ENCODE results near the gene PSMG4. TPM values are rescaled to one million over a fixed set of nuclear protein-coding genes. Genes with fewer than 3 reads are reported as not detected.

Gene PSMG4
- total RNA-seq, 1 donor: 19.9 TPM

DNA sequence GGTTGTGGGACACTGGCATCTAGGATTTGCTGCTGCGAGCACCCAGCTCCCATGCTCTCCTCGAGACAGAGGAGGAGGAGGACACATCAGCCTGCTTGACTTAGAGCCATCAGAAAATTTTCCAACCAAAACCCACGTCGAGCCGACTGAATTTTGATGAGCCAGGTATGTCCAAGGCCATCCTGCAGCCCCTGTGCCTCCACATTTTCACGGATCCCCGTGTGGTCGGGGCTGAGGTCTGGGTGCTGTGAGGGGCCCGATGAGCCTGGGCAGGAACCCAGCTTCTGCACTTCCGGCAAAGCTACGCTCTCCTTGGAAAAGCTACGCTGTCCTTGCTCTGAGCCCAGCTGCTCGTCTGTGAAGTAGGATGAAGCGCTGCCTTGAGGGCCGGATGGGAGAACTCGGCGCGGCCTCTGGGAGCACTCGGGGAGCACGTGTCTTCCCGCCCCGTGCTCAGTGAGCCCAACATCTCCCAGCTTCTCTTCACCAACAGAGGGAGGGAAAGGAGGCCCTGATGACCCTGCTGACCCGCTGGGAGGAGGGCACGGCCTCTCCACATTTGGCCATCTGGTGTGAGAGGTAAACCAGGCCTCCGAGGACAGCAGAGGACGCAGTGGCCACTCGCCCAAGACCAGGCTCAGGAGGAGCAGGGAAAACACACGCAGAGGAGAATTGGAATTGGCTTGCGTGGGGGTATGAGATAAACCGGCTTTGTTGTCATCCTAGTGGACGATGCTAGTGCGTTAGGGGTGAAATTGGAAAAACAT is 33.9 kb downstream of the PSMG4 start:
- no peak for DNase-seq (ENCODE audit: low read depth)
- TF ChIP-seq CTCF (IDR thresholded peaks at IDR 0.05; ENCODE audit: insufficient read depth, low read depth, low read length): no peak

DNA sequence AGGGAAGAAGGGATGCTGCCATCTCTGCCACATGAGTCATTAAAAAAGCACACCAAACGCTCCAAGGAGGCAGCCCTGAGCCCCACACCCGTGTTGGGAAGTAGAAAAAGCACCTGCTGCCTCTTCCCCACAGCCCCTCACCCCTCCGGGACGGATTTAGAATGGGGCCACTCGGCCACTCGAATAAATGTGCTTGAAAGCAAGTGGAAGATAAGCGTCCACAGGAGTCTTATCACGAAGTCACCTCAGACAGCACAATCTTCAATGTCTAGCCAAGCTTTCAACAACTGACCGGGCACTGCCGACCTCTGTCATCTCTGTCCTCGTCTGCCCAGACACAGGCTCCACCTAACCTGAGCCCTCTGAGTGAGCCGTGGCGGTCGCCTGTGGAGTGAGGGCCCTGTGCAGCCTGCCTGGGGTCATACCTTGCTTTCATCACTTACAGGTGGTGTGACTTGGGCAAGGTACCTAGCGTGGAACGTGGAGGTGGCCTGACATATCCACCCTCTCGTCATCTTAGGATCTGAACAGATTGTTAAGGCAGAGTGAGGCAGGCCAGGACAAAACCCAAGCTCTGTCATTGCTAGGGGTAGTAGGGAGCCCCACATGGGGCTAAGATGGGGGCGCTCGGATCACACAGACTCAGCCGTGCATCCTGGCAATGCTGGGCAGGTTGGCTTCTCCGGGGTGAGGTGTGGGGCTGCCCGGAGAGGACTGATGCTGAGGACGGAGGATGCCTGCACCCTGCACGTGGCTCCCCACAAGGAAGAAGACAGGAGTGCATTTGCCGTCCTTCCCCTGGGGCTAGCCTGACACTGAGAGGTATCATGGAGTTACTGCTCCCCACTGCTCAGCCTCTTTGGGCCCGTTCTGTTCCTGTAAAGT is 34.8 kb downstream of the PSMG4 start:
- TF ChIP-seq CTCF (IDR thresholded peaks at IDR 0.05; ENCODE audit: insufficient read depth, low read depth, low read length): no peak
- DNase-seq (ENCODE audit: low read depth): no peak
- H3K4me3 ChIP-seq (ENCODE audit: low read depth, low read length): no peak overlapping the region

More for the DNA sequence above, 33.9 kb downstream of the PSMG4 start:
- H3K4me3 ChIP-seq (ENCODE audit: low read depth, low read length): no peak overlapping the region

GRCh38 chr6:3294396-3294795 is 35.6 kb downstream of the PSMG4 start:
- no peak for DNase-seq (ENCODE audit: low read depth)
- no peak for TF ChIP-seq CTCF (IDR thresholded peaks at IDR 0.05; ENCODE audit: insufficient read depth, low read depth, low read length)
- H3K4me3 ChIP-seq (ENCODE audit: low read depth, low read length): no peak overlapping the region

DNA sequence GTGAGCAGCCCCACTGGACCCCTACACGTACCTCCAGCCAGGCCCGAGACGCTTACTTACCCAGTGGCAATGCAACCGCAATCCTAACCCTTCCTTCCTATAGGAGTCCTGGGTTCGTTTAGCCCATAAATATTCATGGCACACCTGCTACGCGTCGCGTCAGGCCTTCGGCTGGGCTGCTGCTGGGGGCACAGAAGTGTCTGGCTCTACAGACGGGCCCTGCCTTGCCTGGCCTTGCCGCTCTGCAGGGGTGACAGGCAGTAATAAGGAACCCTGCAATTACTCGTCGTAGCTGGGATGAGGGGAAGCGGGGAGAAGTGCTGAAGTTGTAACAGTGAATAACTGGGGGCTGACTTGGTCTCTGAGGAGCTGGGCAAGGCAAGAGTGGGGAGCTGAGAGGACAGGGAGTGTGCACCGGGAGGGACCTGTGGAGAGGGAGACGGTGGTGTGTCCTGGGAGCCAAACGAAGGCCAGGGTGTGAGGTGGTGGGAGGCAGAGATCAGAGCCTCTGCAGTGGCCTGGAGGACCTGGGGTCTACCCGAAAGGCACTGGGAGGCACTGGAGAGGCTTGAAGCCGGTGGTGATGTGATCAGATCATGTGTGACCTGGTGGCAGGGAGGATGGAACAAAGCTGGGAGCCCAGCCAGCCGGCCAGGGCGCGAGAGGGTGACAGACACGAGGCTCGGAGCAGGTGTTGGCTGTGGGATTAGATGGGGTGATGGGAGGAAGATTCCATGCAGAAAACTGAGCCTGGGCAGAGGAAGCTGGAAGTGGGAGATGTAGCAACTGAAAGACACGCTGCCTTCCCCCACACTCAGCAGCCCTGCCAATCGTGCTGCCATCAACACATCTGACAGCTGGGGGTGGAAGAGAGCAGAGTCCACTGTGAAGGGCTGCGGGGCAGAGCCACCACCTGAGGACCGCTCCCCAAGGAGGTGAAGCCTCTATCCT is 36.4 kb downstream of the PSMG4 start:
- TF ChIP-seq CTCF (IDR thresholded peaks at IDR 0.05; ENCODE audit: insufficient read depth, low read depth, low read length): no peak
- no peak for DNase-seq (ENCODE audit: low read depth)
- H3K4me3 ChIP-seq (ENCODE audit: low read depth, low read length): no peak overlapping the region

DNA sequence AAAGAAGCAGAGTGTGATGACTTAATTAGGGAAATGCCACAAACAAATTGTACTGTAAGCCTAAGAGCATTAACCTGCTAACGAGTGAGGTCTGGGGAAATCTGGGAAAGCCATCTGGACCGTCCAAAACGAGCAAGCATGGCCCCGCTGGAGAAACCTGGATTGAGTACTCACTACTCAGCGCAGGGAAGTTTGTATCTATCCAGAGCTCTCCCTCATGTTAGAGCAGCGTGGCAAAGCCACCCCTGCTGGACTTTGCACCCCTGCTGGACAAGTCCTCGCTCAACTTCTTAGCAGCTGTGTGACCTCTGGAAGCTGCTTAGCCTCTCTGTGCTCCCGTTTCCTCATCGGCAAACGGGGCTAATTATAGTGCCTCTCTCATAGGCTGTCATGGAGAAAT is 37.3 kb downstream of the PSMG4 start:
- no peak overlapping the region for H3K4me3 ChIP-seq (ENCODE audit: low read depth, low read length)
- no peak for DNase-seq (ENCODE audit: low read depth)
- no peak for TF ChIP-seq CTCF (IDR thresholded peaks at IDR 0.05; ENCODE audit: insufficient read depth, low read depth, low read length)

- H3K4me3 ChIP-seq (ENCODE audit: low read depth, low read length): no peak overlapping the region
- DNase-seq (ENCODE audit: low read depth): no peak
- TF ChIP-seq CTCF (IDR thresholded peaks at IDR 0.05; ENCODE audit: insufficient read depth, low read depth, low read length): no peak
These were observed 37.8 kb downstream of the PSMG4 start for GRCh38 chr6:3296537-3296936.
